ENCODE results near the gene RHEX. TPM values are rescaled to one million over a fixed set of nuclear protein-coding genes. Genes with fewer than 3 reads are reported as not detected.

RHEX gene
- total RNA-seq, 1 donor from 2014 or later, result not detected

GRCh38 chr1:206122686-206123085, 69.7 kb downstream of the RHEX start:
- Histone ChIP-seq H2AFZ (ENCODE audit: low read depth, low read length) (no peak overlapping the region), H4K20me1 (ENCODE audit: insufficient read depth, low read length) (no peaks in the 10 kb centered on the region), H3K4me3 (ENCODE audit: insufficient read depth, low read depth, low read length) (no peak overlapping the region), H3K4me1 (ENCODE audit: insufficient read depth, low read length) (no peaks in the 10 kb centered on the region), H3K9ac (ENCODE audit: low read length) (no peak overlapping the region), H3K79me2 (ENCODE audit: insufficient read depth, low read length) (no peaks in the 10 kb centered on the region), H3K27me3 (ENCODE audit: insufficient read depth, low read length) (peaks cover 12% of the 10 kb centered on the region), H3K4me2 (ENCODE audit: low read length) (no peak overlapping the region), H3K27ac (ENCODE audit: low read depth, low read length) (no peak overlapping the region), H3K36me3 (ENCODE audit: insufficient read depth, low read length) (no peaks in the 10 kb centered on the region), H3K9me3 (ENCODE audit: insufficient read depth, low read depth, low read length) (no peaks in the 10 kb centered on the region)
- no peak for FAIRE-seq
- Mint-ChIP-seq H3K4me3 (ENCODE audit: unreplicated experiment) (no peak overlapping the region), H3K27ac (ENCODE audit: unreplicated experiment) (no peak overlapping the region), H3K9me3 (ENCODE audit: unreplicated experiment) (peaks cover 6% of the 10 kb centered on the region), H3K36me3 (ENCODE audit: low read depth, unreplicated experiment) (no peaks in the 10 kb centered on the region), H3K27me3 (ENCODE audit: low read depth, unreplicated experiment) (peaks cover 20% of the 10 kb centered on the region), H3K4me1 (ENCODE audit: low read depth, unreplicated experiment) (no peaks in the 10 kb centered on the region)
- TF ChIP-seq EZH2 (IDR thresholded peaks at IDR 0.05; ENCODE audit: insufficient read depth, low read length) (no peak), CTCF (IDR thresholded peaks at IDR 0.05; ENCODE audit: insufficient read depth, low read depth, low read length) (no peak)
- no peak for DNase-seq (ENCODE audit: low read depth)

- Mint-ChIP-seq H3K27ac (ENCODE audit: unreplicated experiment) (no peak overlapping the region), H3K36me3 (ENCODE audit: low read depth, unreplicated experiment) (no peaks in the 10 kb centered on the region), H3K4me3 (ENCODE audit: unreplicated experiment) (no peak overlapping the region), H3K9me3 (ENCODE audit: unreplicated experiment) (peaks cover 6% of the 10 kb centered on the region), H3K4me1 (ENCODE audit: low read depth, unreplicated experiment) (no peaks in the 10 kb centered on the region), H3K27me3 (ENCODE audit: low read depth, unreplicated experiment) (peaks cover 26% of the 10 kb centered on the region)
- TF ChIP-seq CTCF (IDR thresholded peaks at IDR 0.05; ENCODE audit: insufficient read depth, low read depth, low read length) (no peak), EZH2 (IDR thresholded peaks at IDR 0.05; ENCODE audit: insufficient read depth, low read length) (no peak)
- Histone ChIP-seq H3K4me3 (ENCODE audit: insufficient read depth, low read depth, low read length) (no peak overlapping the region), H3K36me3 (ENCODE audit: insufficient read depth, low read length) (no peaks in the 10 kb centered on the region), H4K20me1 (ENCODE audit: insufficient read depth, low read length) (no peaks in the 10 kb centered on the region), H3K27me3 (ENCODE audit: insufficient read depth, low read length) (peaks cover 8% of the 10 kb centered on the region), H3K27ac (ENCODE audit: low read depth, low read length) (no peak overlapping the region), H3K9ac (ENCODE audit: low read length) (no peak overlapping the region), H3K79me2 (ENCODE audit: insufficient read depth, low read length) (no peaks in the 10 kb centered on the region), H3K4me1 (ENCODE audit: insufficient read depth, low read length) (no peaks in the 10 kb centered on the region), H2AFZ (ENCODE audit: low read depth, low read length) (no peak overlapping the region), H3K4me2 (ENCODE audit: low read length) (no peak overlapping the region), H3K9me3 (ENCODE audit: insufficient read depth, low read depth, low read length) (no peaks in the 10 kb centered on the region)
- no peak for DNase-seq (ENCODE audit: low read depth)
- FAIRE-seq, result no peak
Observed at GRCh38 chr1:206125346-206125745, 72.4 kb downstream of the RHEX start.

- H3K4me2 ChIP-seq (ENCODE audit: low read length), result no peak overlapping the region
- H3K9me3 Mint-ChIP-seq (ENCODE audit: unreplicated experiment), result peaks cover 4% of the 10 kb centered on the region
- FAIRE-seq, result no peak
- no peak overlapping the region for H3K4me3 Mint-ChIP-seq (ENCODE audit: unreplicated experiment)
- H3K4me3 ChIP-seq (ENCODE audit: insufficient read depth, low read depth, low read length), result no peak overlapping the region
- H3K27ac Mint-ChIP-seq (ENCODE audit: unreplicated experiment), result no peak overlapping the region
- no peak overlapping the region for H3K27ac ChIP-seq (ENCODE audit: low read depth, low read length)
- no peaks in the 10 kb centered on the region for H3K4me1 Mint-ChIP-seq (ENCODE audit: low read depth, unreplicated experiment)
- H4K20me1 ChIP-seq (ENCODE audit: insufficient read depth, low read length), result no peaks in the 10 kb centered on the region
- H3K4me1 ChIP-seq (ENCODE audit: insufficient read depth, low read length), result no peaks in the 10 kb centered on the region
- no peak overlapping the region for H3K9ac ChIP-seq (ENCODE audit: low read length)
- no peaks in the 10 kb centered on the region for H3K36me3 Mint-ChIP-seq (ENCODE audit: low read depth, unreplicated experiment)
- H3K36me3 ChIP-seq (ENCODE audit: insufficient read depth, low read length), result no peaks in the 10 kb centered on the region
- DNase-seq (ENCODE audit: low read depth), result no peak
- peaks cover 31% of the 10 kb centered on the region for H3K27me3 Mint-ChIP-seq (ENCODE audit: low read depth, unreplicated experiment)
- H3K79me2 ChIP-seq (ENCODE audit: insufficient read depth, low read length), result no peaks in the 10 kb centered on the region
- TF ChIP-seq EZH2 (IDR thresholded peaks at IDR 0.05; ENCODE audit: insufficient read depth, low read length) (no peak), CTCF (IDR thresholded peaks at IDR 0.05; ENCODE audit: insufficient read depth, low read depth, low read length) (no peak)
- H3K9me3 ChIP-seq (ENCODE audit: insufficient read depth, low read depth, low read length), result no peaks in the 10 kb centered on the region
- no peak overlapping the region for H2AFZ ChIP-seq (ENCODE audit: low read depth, low read length)
- peaks cover 12% of the 10 kb centered on the region for H3K27me3 ChIP-seq (ENCODE audit: insufficient read depth, low read length)
Observed at GRCh38 chr1:206127336-206127735, 74.4 kb downstream of the RHEX start.
